Liver (tissue), 9 donors: Measurements from ENCODE around the gene CDR2. TPM values are rescaled to one million over a fixed set of nuclear protein-coding genes. Genes with fewer than 3 reads are reported as not detected.

Experiments used
- DNase-seq: peaks from one replicate; pipeline ENCODE4 v3.0.0-alpha.2; 2017; ENCODE audit warnings: low spot score
- H3K27ac ChIP-seq, 2 donors: one replicate each; pipeline ENCODE4 v1.7.0; 2013; ENCODE audit warnings: inconsistent platforms in 2 of 2, low read length in 2 of 2, control low read depth in 1 of 2, low read depth in 1 of 2, mild to moderate bottlenecking in 1 of 2
- H3K27me3 ChIP-seq, 4 donors: one replicate each; pipeline versions ENCODE4 v1.6.1 to v1.7.0; 2013; ENCODE audit warnings: low read length in 3 of 4, inconsistent platforms in 1 of 4, mild to moderate bottlenecking in 1 of 4, moderate library complexity in 1 of 4; ENCODE audit not compliant: control insufficient read depth in 4 of 4, insufficient read depth in 4 of 4
- H3K36me3 ChIP-seq, 4 donors: one replicate each; pipeline versions ENCODE4 v1.6.1 to v1.7.0; 2013; ENCODE audit warnings: low read length in 3 of 4, mild to moderate bottlenecking in 3 of 4, low read depth in 1 of 4, moderate library complexity in 1 of 4; ENCODE audit not compliant: control insufficient read depth in 4 of 4, insufficient read depth in 3 of 4
- H3K4me1 ChIP-seq, 4 donors: one replicate each; pipeline versions ENCODE4 v1.6.1 to v1.7.0; 2013; ENCODE audit warnings: low read length in 3 of 4, mild to moderate bottlenecking in 3 of 4, moderate library complexity in 1 of 4; ENCODE audit not compliant: control insufficient read depth in 4 of 4, insufficient read depth in 4 of 4
- H3K4me3 ChIP-seq, 3 donors: one replicate each; pipeline versions ENCODE4 v1.6.1 to v1.7.0; 2013; ENCODE audit warnings: low read length in 3 of 3, control low read depth in 1 of 3, low read depth in 1 of 3, mild to moderate bottlenecking in 1 of 3
- H3K9ac ChIP-seq, 2 donors: one replicate each; pipeline ENCODE4 v1.7.0; 2013; ENCODE audit warnings: low read length in 2 of 2, mild to moderate bottlenecking in 2 of 2, moderate library complexity in 2 of 2, control low read depth in 1 of 2, low read depth in 1 of 2
- H3K9me3 ChIP-seq, 4 donors: one replicate each; pipeline versions ENCODE4 v1.6.1 to v1.7.0; 2013; ENCODE audit warnings: low read length in 3 of 4; ENCODE audit not compliant: control insufficient read depth in 4 of 4
- ATF3 ChIP-seq: IDR thresholded peaks from 2 replicates; pipeline ENCODE4 v1.6.1; 2016; ENCODE audit warnings: antibody characterized with exemption
- EGR1 ChIP-seq, 2 donors: IDR thresholded peaks; 2 replicates each; pipeline ENCODE4 v1.6.1; 2016 to 2018; ENCODE audit warnings: antibody characterized with exemption in 2 of 2, low read depth in 2 of 2
- GABPA ChIP-seq, 2 donors: IDR thresholded peaks in 1 of 2; conservative IDR thresholded peaks in 1 of 2; 2 replicates each; pipeline ENCODE4 v1.6.1; 2016; ENCODE audit warnings: antibody characterized with exemption in 2 of 2, mild to moderate bottlenecking in 1 of 2, moderate library complexity in 1 of 2
- HNF4A ChIP-seq, 2 donors: conservative IDR thresholded peaks; 2 replicates each; pipeline ENCODE4 v1.6.1; 2016; ENCODE audit warnings: antibody characterized with exemption in 2 of 2, mild to moderate bottlenecking in 2 of 2
- JUND ChIP-seq, 2 donors: IDR thresholded peaks; 2 replicates each; pipeline ENCODE4 v1.6.1; 2016; ENCODE audit warnings: antibody characterized with exemption in 2 of 2
- RAD21 ChIP-seq, 2 donors: IDR thresholded peaks; 2 replicates each; pipeline ENCODE4 v1.6.1; 2016; ENCODE audit warnings: antibody characterized with exemption in 2 of 2, mild to moderate bottlenecking in 2 of 2
- REST ChIP-seq: IDR thresholded peaks from 2 replicates; pipeline ENCODE4 v1.6.1; 2016; ENCODE audit warnings: antibody characterized with exemption, mild to moderate bottlenecking
- SP1 ChIP-seq: IDR thresholded peaks from 2 replicates; pipeline ENCODE4 v1.6.1; 2018; ENCODE audit warnings: antibody characterized with exemption, mild to moderate bottlenecking
- TAF1 ChIP-seq: conservative IDR thresholded peaks from 2 replicates; pipeline ENCODE4 v1.6.1; 2016; ENCODE audit warnings: antibody characterized with exemption, mild to moderate bottlenecking
- YY1 ChIP-seq: IDR thresholded peaks from 2 replicates; pipeline ENCODE4 v1.6.1; 2016; ENCODE audit warnings: antibody characterized with exemption, mild to moderate bottlenecking
- ZBTB33 ChIP-seq: IDR thresholded peaks from 2 replicates; pipeline ENCODE4 v1.6.1; 2016; ENCODE audit warnings: antibody characterized with exemption
- WGBS: extraction: QIAGEN DNeasy Blood & Tissue Kit; methylation state at CpG from one replicate; pipeline ENCODE4 v1.1.7; 2013; 5-methylcytosine and 5-hydroxymethylcytosine counted together
- polyA plus RNA-seq, 2 donors: library from polyadenylated mRNA; stranded (reverse) in 1 of 2; unstranded in 1 of 2; fragments of 200-250 nt in 1 of 2; fragments of >200 nt in 1 of 2; fragmentation: Nextera tagmentation in 1 of 2; extraction: Ambion mirVana in 1 of 2; gene quantifications; one replicate each; pipeline versions ENCODE4 v1.2.1 to v1.2.3, GENCODE V29; 2013 to 2015
- total RNA-seq, 2 donors: library from RNA; depleted of rRNA; stranded (reverse); fragments of >200 nt; gene quantifications; one replicate each; pipeline ENCODE4 v1.2.3, GENCODE V29; 2014
- donor health status: healthy.
- donor health status: healthy.
- donor health status: healthy.
- donor health status: healthy.
- donor health status: healthy.

The CDR2 gene
- total and polyA plus RNA-seq, 4 donors = 2.9 to 12.1 (median 9.7) TPM

- H3K36me3 ChIP-seq = peaks cover 5 to 26% (median 19%) of the 10 kb centered on the region in 4 donors
- TF ChIP-seq ATF3 (peak; percentile 46), HNF4A (conservative IDR thresholded peaks at IDR 0.05) (no peak)
- peaks cover 2 to 5% (median 4%) of the 10 kb centered on the region in 4 donors for H3K9me3 ChIP-seq
- no peaks in the 10 kb centered on the region for H3K27me3 ChIP-seq
- H3K4me1 ChIP-seq = no peaks in the 10 kb centered on the region
- no peak overlapping the region for H3K27ac ChIP-seq
- H3K4me3 ChIP-seq = no peak overlapping the region
- no peak for DNase-seq
- no peak overlapping the region for H3K9ac ChIP-seq
Measured at GRCh38 chr16:22337045-22337444, 37.4 kb downstream of the CDR2 start.

- H3K27me3 ChIP-seq = no peaks in the 10 kb centered on the region
- no peak overlapping the region for H3K9ac ChIP-seq
- DNase-seq = no peak
- TF ChIP-seq ZBTB33 (no peak), REST (no peak), TAF1 (no peak), HNF4A (conservative IDR thresholded peaks at IDR 0.05) (no peak), SP1 (no peak), EGR1 (IDR thresholded peaks at IDR 0.05; ENCODE audit: low read depth in 2 of 2) (no peak), YY1 (no peak), RAD21 (IDR thresholded peaks at IDR 0.05) (no peak), GABPA (IDR thresholded peaks at IDR 0.05 in 1 of 2, conservative IDR thresholded peaks at IDR 0.05 in 1 of 2) (no peak)
- H3K36me3 ChIP-seq = peaks cover 5 to 29% (median 21%) of the 10 kb centered on the region in 4 donors
- no peak overlapping the region for H3K27ac ChIP-seq
- no peak overlapping the region for H3K4me3 ChIP-seq
- no peaks in the 10 kb centered on the region for H3K4me1 ChIP-seq
- peaks cover 2 to 5% (median 4%) of the 10 kb centered on the region in 4 donors for H3K9me3 ChIP-seq
Measured at GRCh38 chr16:22336581-22336980, 37.8 kb downstream of the CDR2 start.

- peaks cover 7 to 34% (median 22%) of the 10 kb centered on the region in 4 donors for H3K36me3 ChIP-seq
- H3K27me3 ChIP-seq = no peaks in the 10 kb centered on the region
- H3K9ac ChIP-seq = no peak overlapping the region
- no peak for DNase-seq
- peaks cover 0 to 5% (median 4%) of the 10 kb centered on the region in 4 donors for H3K9me3 ChIP-seq
- TF ChIP-seq JUND (IDR thresholded peaks at IDR 0.05) = no peak
- TF ChIP-seq ZBTB33 = no peak
- no peak for TF ChIP-seq RAD21 (IDR thresholded peaks at IDR 0.05)
- TF ChIP-seq EGR1 (IDR thresholded peaks at IDR 0.05; ENCODE audit: low read depth in 2 of 2) = no peak
- TF ChIP-seq TAF1 = no peak
- no peak for TF ChIP-seq ATF3
- H3K4me1 ChIP-seq = no peaks in the 10 kb centered on the region
- no peak overlapping the region for H3K27ac ChIP-seq
- no peak overlapping the region for H3K4me3 ChIP-seq
- WGBS = over 99% methylated on average over 3 of the region's 3 CpGs
Measured at GRCh38 chr16:22335668-22336246, 38.7 kb downstream of the CDR2 start.
